ENCODE measurements around the gene ME1.
"Not testable (repeated sequence)": the region's sequence is repeated elsewhere in the genome, so short reads cannot be mapped to it uniquely, and the experiment has no call there.

ME1 gene

GRCh38 chr6:83250235-83250634 is 180.6 kb downstream of the ME1 start:
- no peak for DNase-seq

GRCh38 chr6:83247471-83247870 is 183.4 kb downstream of the ME1 start:
- DNase-seq: no peak

- DNase-seq: no peak
Measured at GRCh38 chr6:83231146-83231545, 199.7 kb downstream of the ME1 start.

DNA sequence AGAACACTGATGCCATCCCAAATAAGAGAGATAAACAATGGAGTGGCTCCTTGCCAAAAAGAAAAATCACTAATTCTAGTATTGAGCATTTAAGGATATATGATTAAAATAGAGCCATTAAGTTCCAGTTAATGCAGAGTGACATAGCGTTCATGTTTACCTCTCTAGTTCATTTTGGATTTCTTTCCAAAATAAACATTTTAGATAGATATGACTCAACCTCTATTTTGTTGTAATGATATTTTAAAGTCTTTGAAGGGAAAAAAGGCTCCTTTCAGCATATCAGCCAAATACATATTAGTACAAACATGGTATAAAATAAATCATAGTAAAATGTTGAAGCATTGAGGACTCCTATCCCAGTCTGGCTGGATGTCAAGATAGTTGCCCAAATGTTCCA is 204.3 kb downstream of the ME1 start:
- DNase-seq: no peak

DNA sequence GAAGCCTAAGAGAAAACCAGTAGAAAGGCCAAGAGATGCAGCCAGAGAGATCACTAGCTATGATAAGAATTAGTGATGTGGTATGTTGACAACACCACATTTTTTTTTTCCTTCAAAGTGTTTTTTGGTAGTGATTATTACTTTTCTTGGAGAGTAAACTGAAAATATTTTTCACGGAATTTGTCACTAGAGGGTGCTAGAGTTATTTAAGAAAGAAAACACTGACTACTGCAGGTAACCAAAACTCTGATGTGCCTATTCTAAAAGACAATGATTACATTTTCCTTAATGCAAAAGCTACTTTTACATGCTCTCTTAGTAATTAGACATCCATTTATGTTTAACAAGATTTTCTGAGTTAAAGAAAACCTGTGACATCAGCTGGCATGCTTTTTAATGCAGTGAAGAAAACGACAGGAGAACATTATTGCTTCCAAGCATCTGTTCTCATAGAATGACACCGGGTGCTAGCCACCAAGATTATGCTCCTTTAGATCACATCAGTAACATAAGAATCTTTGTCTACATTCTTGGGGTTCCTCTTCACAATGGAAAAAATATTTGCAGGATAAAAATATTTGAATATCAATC is 208.9 kb downstream of the ME1 start:
- DNase-seq: peak; percentile 34

DNA sequence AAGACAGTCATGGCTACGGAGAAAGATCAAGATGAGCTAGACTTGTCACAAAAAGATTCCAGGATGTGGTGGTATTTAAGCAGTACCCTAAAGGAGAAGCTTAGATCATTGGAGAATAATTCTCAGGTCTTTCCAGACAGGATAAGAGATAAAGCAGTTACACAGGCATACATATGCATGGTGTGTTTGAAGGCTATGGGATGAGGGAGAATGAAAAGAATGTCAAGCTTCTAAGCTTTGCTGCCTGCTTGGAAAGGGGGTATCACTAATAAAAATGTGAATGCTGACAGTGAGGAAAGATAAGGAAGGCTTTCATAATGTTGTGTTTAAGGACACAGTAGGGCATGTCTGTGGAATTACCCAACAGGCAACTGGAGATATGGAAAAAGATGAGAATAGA is 209.6 kb downstream of the ME1 start:
- DNase-seq: no peak

DNA sequence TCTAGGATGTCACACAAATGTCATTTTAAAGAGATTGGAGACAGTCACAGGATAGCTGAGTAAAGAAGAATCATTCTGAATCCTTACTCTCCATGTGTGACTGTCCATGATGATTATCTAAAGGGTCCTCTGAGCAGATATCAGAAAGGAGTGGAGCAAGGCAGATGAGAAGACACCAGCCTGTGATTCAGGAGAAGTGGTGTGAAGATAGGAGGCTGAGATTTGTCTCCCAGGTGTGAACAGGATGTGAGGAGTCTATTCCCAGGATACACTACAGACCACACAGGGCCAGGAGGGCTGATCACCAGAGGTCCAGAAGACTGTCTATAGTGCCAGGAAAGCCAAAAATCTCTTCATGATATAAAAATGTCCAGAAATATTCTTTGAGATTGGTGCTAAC is 210.7 kb downstream of the ME1 start:
- no peak for DNase-seq

- DNase-seq: no peak
Measured at GRCh38 chr6:83218646-83219045, 212.2 kb downstream of the ME1 start.

GRCh38 chr6:83216806-83217205 is 214.0 kb downstream of the ME1 start:
- DNase-seq: no peak

- peak; percentile 60 for DNase-seq
Measured at GRCh38 chr6:83215131-83216047, 215.5 kb downstream of the ME1 start.

GRCh38 chr6:83202031-83202430 is 228.8 kb downstream of the ME1 start:
- no peak for DNase-seq

DNA sequence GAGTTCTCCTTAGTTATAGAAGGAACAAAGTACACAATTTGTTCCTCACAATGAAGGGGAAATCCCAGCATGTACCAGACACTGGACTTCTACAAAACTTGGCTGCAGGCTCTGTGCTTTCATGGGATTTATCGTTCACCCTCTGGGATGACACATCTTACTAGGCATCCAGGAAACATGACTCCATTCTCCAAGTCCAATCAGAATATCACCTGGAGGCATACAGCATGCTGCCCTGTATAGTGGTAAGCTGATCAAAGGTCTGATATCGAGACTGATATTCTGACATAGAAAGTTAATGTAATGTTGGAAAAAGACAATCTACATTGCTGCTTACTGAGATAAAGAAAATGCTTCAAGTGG is 231.0 kb downstream of the ME1 start:
- peak; percentile 21 for DNase-seq

GRCh38 chr6:83199173-83199862 is 231.5 kb downstream of the ME1 start:
- peak; percentile 57 for DNase-seq

GRCh38 chr6:83198486-83199172 is 232.2 kb downstream of the ME1 start:
- DNase-seq: no peak

DNA sequence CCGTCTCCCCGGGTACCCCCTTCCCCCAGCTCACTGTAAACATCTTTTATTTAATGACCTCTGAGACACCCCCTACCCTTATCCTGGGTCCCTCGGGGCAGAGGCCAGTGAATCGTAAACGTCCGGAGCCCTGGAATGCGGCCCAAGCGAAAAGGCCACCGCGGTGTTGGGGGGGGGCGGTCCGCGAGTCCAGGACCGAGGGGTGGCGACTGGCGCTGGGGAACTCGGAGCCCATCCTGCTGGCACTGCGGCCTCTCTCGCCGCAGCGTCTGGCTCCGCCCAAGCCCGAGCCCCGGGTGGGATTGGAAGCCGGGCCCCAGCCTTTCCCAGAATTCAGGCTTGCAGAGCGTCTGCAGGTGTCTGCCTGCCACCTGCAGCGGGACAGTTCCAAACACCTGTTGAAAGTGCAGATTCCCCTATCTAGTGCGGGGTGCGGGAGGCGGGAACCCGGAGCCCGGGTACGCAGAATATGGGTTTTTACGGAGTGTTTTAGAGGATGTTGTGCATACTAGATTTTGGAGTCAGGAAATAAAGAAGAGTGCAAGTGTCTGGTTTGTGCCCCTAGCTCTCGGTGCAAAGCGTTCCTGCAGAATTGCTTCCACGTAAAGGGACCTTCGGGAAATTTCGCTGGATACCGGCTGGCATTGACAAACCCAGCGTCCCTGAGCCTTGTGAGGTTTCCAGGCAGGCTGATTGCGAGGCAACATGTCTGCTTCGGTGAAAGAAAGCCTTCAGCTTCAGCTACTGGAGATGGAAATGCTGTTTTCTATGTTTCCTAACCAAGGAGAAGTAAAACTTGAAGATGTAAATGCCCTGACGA is 236.9 kb downstream of the ME1 start:
- peak; percentile 5 for DNase-seq

GRCh38 chr6:83192871-83193746 is 237.7 kb downstream of the ME1 start, which contains the start of the genes PGM3 and RWDD2A:
Gene PGM3 (minus strand): TSS chr6:83193265. CDS start chr6:83191012, 2,253 bp downstream.
Gene RWDD2A (plus strand): TSS chr6:83193357. CDS start chr6:83194452, 1,095 bp downstream.
- DNase-seq: peak; percentile 91

- DNase-seq: peak; percentile 19
Measured at GRCh38 chr6:83192456-83192855, 238.4 kb downstream of the ME1 start.

DNA sequence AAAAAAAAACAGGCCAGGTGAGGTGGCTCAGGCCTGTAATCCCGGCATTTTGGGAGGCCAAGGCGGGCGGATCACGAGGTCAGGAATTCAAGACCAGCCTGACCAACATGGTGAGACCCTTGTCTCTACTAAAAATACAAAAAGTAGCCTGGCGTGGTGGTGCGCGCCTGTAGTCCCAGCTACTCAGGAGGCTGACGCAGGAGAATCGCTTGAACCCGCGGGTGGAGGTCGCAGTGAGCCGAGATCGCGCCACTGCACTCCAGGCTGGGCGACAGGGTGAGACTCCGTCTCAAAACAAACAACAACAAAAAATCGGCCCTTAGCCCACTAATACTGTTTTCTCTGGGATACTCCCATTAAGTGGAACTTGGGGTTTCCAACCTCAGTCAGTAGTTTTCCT is 238.9 kb downstream of the ME1 start:
- not testable (repeated sequence) for DNase-seq

GRCh38 chr6:83190626-83191025 is 240.2 kb downstream of the ME1 start:
- no peak for DNase-seq

GRCh38 chr6:83188501-83188900 is 242.3 kb downstream of the ME1 start:
- DNase-seq: no peak

- DNase-seq: no peak
Measured at GRCh38 chr6:83185096-83185495, 245.8 kb downstream of the ME1 start.
